Parathyroid adenoma (tissue), 2 donors: ENCODE measurements around the gene ZNHIT1.

ENCODE experiments used
- H2AFZ ChIP-seq: fragments of 300-600 bp; sonication (generic); one replicate; pipeline ENCODE4 v1.7.0; 2017; ENCODE audit warnings: antibody characterized with exemption, mild to moderate bottlenecking
- H3K27ac ChIP-seq: fragments of 300-600 bp; sonication (generic); one replicate; pipeline ENCODE4 v1.7.0; 2017
- H3K27me3 ChIP-seq: fragments of 300-600 bp; sonication (generic); one replicate; pipeline ENCODE4 v1.7.0; 2017; ENCODE audit warnings: low read length; ENCODE audit not compliant: control insufficient read depth, insufficient read depth
- H3K36me3 ChIP-seq: fragments of 300-600 bp; sonication (generic); one replicate; pipeline ENCODE4 v1.7.0; 2017; ENCODE audit warnings: low read length; ENCODE audit not compliant: control insufficient read depth, insufficient read depth
- H3K4me1 ChIP-seq: fragments of 300-600 bp; sonication (generic); one replicate; pipeline ENCODE4 v1.7.0; 2017; ENCODE audit warnings: control low read depth
- H3K4me2 ChIP-seq: fragments of 300-600 bp; sonication (generic); one replicate; pipeline ENCODE4 v1.7.0; 2017; ENCODE audit warnings: low read length
- H3K4me3 ChIP-seq: fragments of 300-600 bp; sonication (generic); one replicate; pipeline ENCODE4 v1.7.0; 2017; ENCODE audit warnings: low read depth, low read length
- H3K79me2 ChIP-seq: fragments of 300-600 bp; sonication (generic); one replicate; pipeline ENCODE4 v1.7.0; 2017; ENCODE audit warnings: control low read depth
- H3K9ac ChIP-seq: fragments of 300-600 bp; sonication (generic); one replicate; pipeline ENCODE4 v1.7.0; 2017; ENCODE audit warnings: mild to moderate bottlenecking
- H3K9me3 ChIP-seq: fragments of 300-600 bp; sonication (generic); one replicate; pipeline ENCODE4 v1.7.0; 2017; ENCODE audit warnings: low read length; ENCODE audit not compliant: control insufficient read depth
- TF ChIP-seq, protein P1 (sequence below): fragments of 300-600 bp; sonication (generic); IDR thresholded peaks from one replicate; pipeline ENCODE4 v1.7.0; 2017; ENCODE audit warnings: antibody characterized with exemption, mild to moderate bottlenecking
- donor health status: primary hyperparathyroidism.

The ZNHIT1 gene

DNA sequence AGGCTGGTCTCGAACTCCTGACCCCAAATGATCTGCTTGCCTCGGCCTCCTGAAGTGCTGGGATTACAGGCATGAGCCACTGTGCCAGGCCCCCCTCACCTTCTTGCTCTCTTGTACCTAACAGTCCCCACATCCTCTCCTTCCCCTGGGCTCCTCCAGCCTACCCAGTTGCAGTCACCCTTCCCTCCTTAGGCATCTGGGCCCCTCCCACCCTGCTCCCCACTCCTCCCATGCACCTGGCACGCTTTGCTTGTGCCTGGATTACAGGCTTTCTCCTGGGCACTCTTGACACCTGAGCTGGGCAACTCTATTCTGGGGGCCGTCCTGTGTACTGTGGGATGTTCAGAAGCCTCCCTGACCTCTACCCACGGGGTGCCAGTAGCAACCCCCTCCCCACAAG is 16.7 kb downstream of the ZNHIT1 start:
- no peaks in the 10 kb centered on the region for H3K9me3 ChIP-seq
- no peak overlapping the region for H2AFZ ChIP-seq
- H3K36me3 ChIP-seq, result no peaks in the 10 kb centered on the region
- peaks cover 3% of the 10 kb centered on the region for H3K79me2 ChIP-seq
- peaks cover 7% of the 10 kb centered on the region for H3K4me1 ChIP-seq
- no peak overlapping the region for H3K4me2 ChIP-seq
- TF ChIP-seq, protein P1, sequence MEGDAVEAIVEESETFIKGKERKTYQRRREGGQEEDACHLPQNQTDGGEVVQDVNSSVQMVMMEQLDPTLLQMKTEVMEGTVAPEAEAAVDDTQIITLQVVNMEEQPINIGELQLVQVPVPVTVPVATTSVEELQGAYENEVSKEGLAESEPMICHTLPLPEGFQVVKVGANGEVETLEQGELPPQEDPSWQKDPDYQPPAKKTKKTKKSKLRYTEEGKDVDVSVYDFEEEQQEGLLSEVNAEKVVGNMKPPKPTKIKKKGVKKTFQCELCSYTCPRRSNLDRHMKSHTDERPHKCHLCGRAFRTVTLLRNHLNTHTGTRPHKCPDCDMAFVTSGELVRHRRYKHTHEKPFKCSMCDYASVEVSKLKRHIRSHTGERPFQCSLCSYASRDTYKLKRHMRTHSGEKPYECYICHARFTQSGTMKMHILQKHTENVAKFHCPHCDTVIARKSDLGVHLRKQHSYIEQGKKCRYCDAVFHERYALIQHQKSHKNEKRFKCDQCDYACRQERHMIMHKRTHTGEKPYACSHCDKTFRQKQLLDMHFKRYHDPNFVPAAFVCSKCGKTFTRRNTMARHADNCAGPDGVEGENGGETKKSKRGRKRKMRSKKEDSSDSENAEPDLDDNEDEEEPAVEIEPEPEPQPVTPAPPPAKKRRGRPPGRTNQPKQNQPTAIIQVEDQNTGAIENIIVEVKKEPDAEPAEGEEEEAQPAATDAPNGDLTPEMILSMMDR, result no peak
- H3K9ac ChIP-seq, result no peak overlapping the region
- H3K4me3 ChIP-seq, result no peak overlapping the region
- H3K27me3 ChIP-seq, result no peaks in the 10 kb centered on the region
- H3K27ac ChIP-seq, result no peak overlapping the region

DNA sequence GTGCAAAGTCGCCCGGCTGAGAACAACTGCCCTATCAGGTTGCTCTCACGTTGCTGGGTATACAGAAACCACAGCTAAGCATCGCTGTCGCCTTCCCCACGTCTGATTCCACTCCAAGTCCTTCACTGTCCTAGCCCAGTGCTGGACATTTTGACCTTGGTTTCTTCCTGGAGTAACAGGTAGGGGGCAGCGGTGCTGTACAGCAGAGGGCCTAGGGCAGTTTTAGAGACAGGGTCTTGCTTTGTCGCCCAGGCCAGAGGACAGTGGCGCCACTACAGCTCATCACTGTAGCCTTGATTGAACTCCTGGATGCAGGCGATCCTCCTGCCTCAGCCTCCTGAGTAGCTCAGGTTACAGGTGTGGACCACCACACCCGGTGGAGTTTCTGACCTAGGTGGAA is 17.1 kb downstream of the ZNHIT1 start:
- TF ChIP-seq, protein P1, result no peak
- no peaks in the 10 kb centered on the region for H3K27me3 ChIP-seq
- no peak overlapping the region for H3K4me3 ChIP-seq
- no peak overlapping the region for H3K4me2 ChIP-seq
- H3K9me3 ChIP-seq, result no peaks in the 10 kb centered on the region
- H3K4me1 ChIP-seq, result peaks cover 7% of the 10 kb centered on the region
- H3K36me3 ChIP-seq, result no peaks in the 10 kb centered on the region
- H3K27ac ChIP-seq, result no peak overlapping the region
- no peak overlapping the region for H3K9ac ChIP-seq
- no peak overlapping the region for H2AFZ ChIP-seq
- H3K79me2 ChIP-seq, result peaks cover 7% of the 10 kb centered on the region

DNA sequence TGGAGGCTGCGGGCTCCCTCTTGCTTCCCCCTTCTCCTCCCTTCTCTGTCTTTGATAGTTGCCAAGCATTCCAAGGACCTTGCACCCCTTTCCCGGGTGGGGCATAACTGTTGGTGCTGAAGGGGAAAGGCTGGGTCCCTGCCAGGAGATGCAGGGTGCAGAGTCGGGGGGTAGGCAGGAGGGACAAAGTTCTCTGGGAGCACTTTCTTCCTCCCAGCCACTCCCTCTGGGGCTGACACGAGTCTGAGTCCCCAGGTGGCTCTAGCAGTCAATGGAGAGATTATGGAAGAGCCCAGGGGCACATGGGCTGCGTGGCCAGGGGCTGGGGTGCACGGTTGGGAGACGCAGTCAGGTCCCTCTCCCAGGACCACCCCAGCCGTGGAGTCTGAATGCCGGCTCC is 17.6 kb downstream of the ZNHIT1 start:
- TF ChIP-seq, protein P1, result no peak
- no peak overlapping the region for H3K4me3 ChIP-seq
- no peak overlapping the region for H3K9ac ChIP-seq
- H3K27ac ChIP-seq, result no peak overlapping the region
- no peaks in the 10 kb centered on the region for H3K36me3 ChIP-seq
- peaks cover 12% of the 10 kb centered on the region for H3K79me2 ChIP-seq
- H3K4me1 ChIP-seq, result peaks cover 7% of the 10 kb centered on the region
- H3K27me3 ChIP-seq, result no peaks in the 10 kb centered on the region
- no peaks in the 10 kb centered on the region for H3K9me3 ChIP-seq
- H3K4me2 ChIP-seq, result no peak overlapping the region
- H2AFZ ChIP-seq, result no peak overlapping the region

DNA sequence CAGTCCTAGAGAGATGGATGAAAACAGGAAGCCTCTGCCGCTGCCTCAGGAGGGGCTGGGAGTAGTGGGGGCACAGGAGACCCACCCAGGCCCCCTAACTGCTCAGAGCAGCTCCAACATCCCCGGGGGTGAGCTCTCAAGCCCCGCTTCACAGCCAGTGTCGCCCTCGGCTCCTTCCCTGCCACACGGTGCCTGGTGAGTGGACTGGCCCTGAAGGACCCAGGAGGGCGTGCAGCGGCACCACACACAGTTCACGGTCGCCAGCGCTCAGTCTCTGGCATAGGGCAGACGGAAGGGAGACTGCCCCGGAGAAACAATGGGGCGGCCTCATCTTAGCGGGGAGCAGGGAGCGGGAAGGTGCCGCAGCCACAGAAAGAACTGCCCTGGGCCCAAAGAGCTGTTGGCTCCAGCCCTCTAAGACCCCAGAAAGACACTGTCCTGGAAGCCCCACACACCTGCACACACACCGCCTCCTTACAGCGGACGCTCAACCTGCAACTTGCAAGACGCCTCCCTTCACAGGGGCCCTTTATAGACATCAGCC is 18.4 kb downstream of the ZNHIT1 start:
- Histone ChIP-seq H3K4me3 (no peak overlapping the region), H3K9ac (no peak overlapping the region), H3K27ac (no peak overlapping the region), H3K36me3 (no peaks in the 10 kb centered on the region), H3K79me2 (peaks cover 19% of the 10 kb centered on the region), H2AFZ (no peak overlapping the region), H3K4me1 (peaks cover 7% of the 10 kb centered on the region), H3K27me3 (no peaks in the 10 kb centered on the region), H3K9me3 (no peaks in the 10 kb centered on the region), H3K4me2 (no peak overlapping the region)
- TF ChIP-seq, protein P1, result no peak
